HepG2 (cell line): ENCODE measurements around the gene NHLRC3. TPM values are rescaled to one million over a fixed set of nuclear protein-coding genes. Genes with fewer than 3 reads are reported as not detected.

Experiments
- CCAR2 ChIP-seq: fragments of 200-400 bp; formaldehyde crosslinking; optimal IDR thresholded peaks from 2 replicates; pipeline ENCODE3; 2018; ENCODE audit warnings: low read depth, mild to moderate bottlenecking, low read length, moderate library complexity
- CENPX ChIP-seq: sonication (generic); formaldehyde crosslinking; IDR thresholded peaks from 2 replicates; pipeline ENCODE4 v1.9.0; 2021; ENCODE audit warnings: mild to moderate bottlenecking, missing genetic modification reagents, moderate library complexity
- CHD2 ChIP-seq: IDR thresholded peaks from 2 replicates; pipeline ENCODE4 v1.6.1; 2011; ENCODE audit warnings: low read depth, low read length, improper control_type of control experiment
- FOXC1 ChIP-seq: sonication (generic); formaldehyde crosslinking; IDR thresholded peaks from 2 replicates; pipeline ENCODE4 v1.8.0; 2022; ENCODE audit warnings: mild to moderate bottlenecking, missing genetic modification reagents, borderline replicate concordance
- HNRNPUL1 ChIP-seq: fragments of 200-400 bp; formaldehyde crosslinking; IDR thresholded peaks from 2 replicates; pipeline ENCODE4 v1.6.1; 2017; ENCODE audit warnings: low read depth, mild to moderate bottlenecking, low read length, moderate library complexity
- IKZF1 ChIP-seq: fragments of 450-650 bp; IDR thresholded peaks from 2 replicates; pipeline ENCODE4 v1.7.1; 2016
- ISL2 ChIP-seq: sonication (generic); formaldehyde crosslinking; IDR thresholded peaks from 2 replicates; pipeline ENCODE4 v1.5.0; 2020; ENCODE audit warnings: missing genetic modification reagents
- JUN ChIP-seq: sonication (generic); formaldehyde crosslinking; IDR thresholded peaks from 2 replicates; pipeline ENCODE4 v1.4.0; 2020; ENCODE audit warnings: mild to moderate bottlenecking, missing genetic modification reagents
- KDM4B ChIP-seq: sonication (generic); formaldehyde crosslinking; IDR thresholded peaks from 2 replicates; pipeline ENCODE4 v1.4.0; 2020; ENCODE audit warnings: missing genetic modification reagents
- NR2C2 ChIP-seq: sonication (generic); formaldehyde crosslinking; IDR thresholded peaks from 2 replicates; pipeline ENCODE4 v1.4.0; 2020; ENCODE audit warnings: missing genetic modification reagents, mild to moderate bottlenecking, moderate library complexity, borderline replicate concordance
- POLR2AphosphoS5 ChIP-seq: IDR thresholded peaks from 2 replicates; pipeline ENCODE4 v1.6.1; 2012; ENCODE audit warnings: low read depth, low read length
- THAP11 ChIP-seq: IDR thresholded peaks from 2 replicates; pipeline ENCODE4 v1.6.1; 2016; ENCODE audit warnings: missing biosample characterization, missing genetic modification reagents
- TMF1 ChIP-seq: sonication (generic); formaldehyde crosslinking; IDR thresholded peaks from 2 replicates; pipeline ENCODE4 v1.8.1; 2022; ENCODE audit warnings: low read depth, missing genetic modification reagents
- ZBTB1 ChIP-seq: sonication (generic); formaldehyde crosslinking; IDR thresholded peaks from 2 replicates; pipeline ENCODE4 v1.4.0; 2020; ENCODE audit warnings: missing genetic modification reagents, borderline replicate concordance
- ZFP36 ChIP-seq: fragments of 150-350 bp; IDR thresholded peaks from 2 replicates; pipeline ENCODE4 v1.6.1; 2018; ENCODE audit warnings: borderline replicate concordance, low read length, low read depth; ENCODE audit not compliant: partially characterized antibody
- ZNF232 ChIP-seq: sonication (generic); formaldehyde crosslinking; IDR thresholded peaks from 2 replicates; pipeline ENCODE4 v1.4.0; 2020; ENCODE audit warnings: missing genetic modification reagents, borderline replicate concordance
- ZSCAN29 ChIP-seq: sonication (generic); formaldehyde crosslinking; conservative IDR thresholded peaks from 2 replicates; pipeline ENCODE4 v1.4.0; 2020; ENCODE audit warnings: mild to moderate bottlenecking, missing genetic modification reagents
- polyA plus RNA-seq, 8 experiments: library from polyadenylated mRNA; depleted of rRNA in 3 of 8; stranded (reverse) in 7 of 8; unstranded in 1 of 8; fragments of >200 nt; fragmentation: Illumina TruSeq in 4 of 8; extraction: Trizol in 4 of 8; gene quantifications; 2 replicates each; pipeline versions ENCODE4 v1.2.1 to v1.2.3, GENCODE V29; 2011 to 2016; ENCODE audit warnings: low read depth in 4 of 8, missing spikeins in 1 of 8, mixed read lengths in 1 of 8; ENCODE audit not compliant: insufficient read depth in 1 of 8
- total RNA-seq, 5 experiments: library from RNA; depleted of rRNA; stranded (reverse); fragments of >200 nt; fragmentation: Illumina TruSeq; extraction: Trizol; gene quantifications; 2 replicates each; pipeline ENCODE4 v1.2.3, GENCODE V29; 2016; ENCODE audit warnings: low read depth in 1 of 5
- TF ChIP-seq, protein P1 (sequence below): sonication (generic); formaldehyde crosslinking; IDR thresholded peaks from 2 replicates; pipeline ENCODE4 v1.5.1; 2020; ENCODE audit warnings: mild to moderate bottlenecking, missing genetic modification reagents, moderate library complexity
- TF ChIP-seq, protein P2 (sequence below): sonication (generic); formaldehyde crosslinking; IDR thresholded peaks from 2 replicates; pipeline ENCODE4 v1.9.0; 2021; ENCODE audit warnings: missing genetic modification reagents, mild to moderate bottlenecking, borderline replicate concordance
- TF ChIP-seq, protein P3 (sequence below): sonication (generic); formaldehyde crosslinking; IDR thresholded peaks from 2 replicates; pipeline ENCODE4 v1.4.0; 2020; ENCODE audit warnings: mild to moderate bottlenecking, missing genetic modification reagents

Gene NHLRC3
- total and polyA plus RNA-seq, 2 of the 13 experiments (the other 11 are each of a cell fraction or from before 2014, with no cell fraction given): 19.9 to 29.8 TPM

DNA sequence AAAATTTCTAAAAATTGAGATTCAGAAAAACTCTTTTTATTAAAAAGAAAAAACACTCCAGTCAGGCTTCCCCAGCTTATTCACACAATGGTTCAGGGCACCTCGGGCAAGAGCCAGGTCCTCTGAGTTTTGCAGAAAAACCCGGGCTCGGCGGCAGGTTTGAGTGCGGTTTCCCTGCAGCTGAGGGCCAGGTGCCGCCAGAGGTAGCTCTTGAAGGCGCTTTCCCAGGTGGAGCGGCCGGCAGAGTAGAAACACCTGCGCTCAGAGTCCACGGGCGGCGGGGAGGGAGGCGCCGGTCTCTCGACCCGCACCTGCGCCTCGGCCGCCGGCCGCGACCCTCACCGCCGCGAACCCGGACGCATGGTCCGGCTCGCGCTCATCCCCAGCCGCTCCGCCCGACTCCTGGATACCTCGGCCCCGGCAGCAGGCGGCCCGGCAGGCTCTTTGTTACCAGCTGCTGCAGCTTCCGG, 811 bp upstream of the NHLRC3 start (continued):
- TF ChIP-seq, protein P1, sequence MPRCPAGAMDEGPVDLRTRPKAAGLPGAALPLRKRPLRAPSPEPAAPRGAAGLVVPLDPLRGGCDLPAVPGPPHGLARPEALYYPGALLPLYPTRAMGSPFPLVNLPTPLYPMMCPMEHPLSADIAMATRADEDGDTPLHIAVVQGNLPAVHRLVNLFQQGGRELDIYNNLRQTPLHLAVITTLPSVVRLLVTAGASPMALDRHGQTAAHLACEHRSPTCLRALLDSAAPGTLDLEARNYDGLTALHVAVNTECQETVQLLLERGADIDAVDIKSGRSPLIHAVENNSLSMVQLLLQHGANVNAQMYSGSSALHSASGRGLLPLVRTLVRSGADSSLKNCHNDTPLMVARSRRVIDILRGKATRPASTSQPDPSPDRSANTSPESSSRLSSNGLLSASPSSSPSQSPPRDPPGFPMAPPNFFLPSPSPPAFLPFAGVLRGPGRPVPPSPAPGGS: no peak
- TF ChIP-seq ZSCAN29 (CRISPR knock-in tag) (no peak; the same call in 1 of the 2 replicates), THAP11 (CRISPR knock-in tag) (no peak), ZBTB1 (CRISPR knock-in tag) (no peak), JUN (CRISPR knock-in tag) (no peak), IKZF1 (no peak), CHD2 (no peak), TMF1 (CRISPR knock-in tag) (no peak), KDM4B (no peak), ISL2 (CRISPR knock-in tag) (no peak), FOXC1 (CRISPR knock-in tag) (no peak), ZFP36 (no peak), NR2C2 (CRISPR knock-in tag) (no peak), CCAR2 (no peak), ZNF232 (CRISPR knock-in tag) (peak; percentile 48; the same call in 1 of the 2 replicates), HNRNPUL1 (no peak), CENPX (CRISPR knock-in tag) (no peak), POLR2AphosphoS5 (no peak)
- TF ChIP-seq, protein P2, sequence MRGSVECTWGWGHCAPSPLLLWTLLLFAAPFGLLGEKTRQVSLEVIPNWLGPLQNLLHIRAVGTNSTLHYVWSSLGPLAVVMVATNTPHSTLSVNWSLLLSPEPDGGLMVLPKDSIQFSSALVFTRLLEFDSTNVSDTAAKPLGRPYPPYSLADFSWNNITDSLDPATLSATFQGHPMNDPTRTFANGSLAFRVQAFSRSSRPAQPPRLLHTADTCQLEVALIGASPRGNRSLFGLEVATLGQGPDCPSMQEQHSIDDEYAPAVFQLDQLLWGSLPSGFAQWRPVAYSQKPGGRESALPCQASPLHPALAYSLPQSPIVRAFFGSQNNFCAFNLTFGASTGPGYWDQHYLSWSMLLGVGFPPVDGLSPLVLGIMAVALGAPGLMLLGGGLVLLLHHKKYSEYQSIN (CRISPR knock-in tag): no peak
- TF ChIP-seq, protein P3, sequence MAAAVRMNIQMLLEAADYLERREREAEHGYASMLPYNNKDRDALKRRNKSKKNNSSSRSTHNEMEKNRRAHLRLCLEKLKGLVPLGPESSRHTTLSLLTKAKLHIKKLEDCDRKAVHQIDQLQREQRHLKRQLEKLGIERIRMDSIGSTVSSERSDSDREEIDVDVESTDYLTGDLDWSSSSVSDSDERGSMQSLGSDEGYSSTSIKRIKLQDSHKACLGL: peak; percentile 43; the same call in 1 of the 2 replicates
- TF ChIP-seq, all 625 proteins: peak for 26
